Esophagus muscularis mucosa (tissue), 4 donors: ENCODE measurements around the gene ULK2. TPM values are rescaled to one million over a fixed set of nuclear protein-coding genes. Genes with fewer than 3 reads are reported as not detected.

Experiments used
- DNase-seq: peaks from one replicate; pipeline ENCODE4 v3.0.0-alpha.2; 2017; ENCODE audit errors: extremely low spot score
- H3K27ac ChIP-seq, 4 donors: fragments of 200-600 bp; sonication (generic); replicated peaks in 1 of 4; 1 replicate in 3 of 4; 2 replicates in 1 of 4; pipeline ENCODE4 v1.5.1; 2016 to 2019; ENCODE audit warnings: mild to moderate bottlenecking in 1 of 4
- H3K27me3 ChIP-seq, 4 donors: fragments of 200-600 bp; sonication (generic); one replicate each; pipeline versions ENCODE4 v1.5.1 to v1.6.0; 2016 to 2019
- H3K36me3 ChIP-seq, 4 donors: fragments of 200-600 bp; sonication (generic); one replicate each; pipeline ENCODE4 v1.5.1; 2016 to 2019
- H3K4me1 ChIP-seq, 4 donors: fragments of 200-600 bp; sonication (generic); one replicate each; pipeline ENCODE4 v1.5.1; 2016 to 2019
- H3K4me3 ChIP-seq, 4 donors: fragments of 200-600 bp; sonication (generic); 1 replicate in 2 of 4; 2 replicates in 2 of 4; pipeline ENCODE4 v1.5.1; 2016 to 2019; ENCODE audit warnings: mild to moderate bottlenecking in 4 of 4, moderate library complexity in 1 of 4
- H3K9me3 ChIP-seq, 4 donors: fragments of 200-600 bp; sonication (generic); 1 replicate in 3 of 4; 2 replicates in 1 of 4; pipeline ENCODE4 v1.5.1; 2016 to 2019
- EP300 ChIP-seq: sonication (generic); formaldehyde crosslinking; IDR thresholded peaks from one replicate; pipeline ENCODE4 v1.6.1; 2017; ENCODE audit warnings: antibody characterized with exemption
- POLR2A ChIP-seq: fragments of 450-650 bp; IDR thresholded peaks from one replicate; pipeline ENCODE4 v1.6.1; 2017; ENCODE audit warnings: antibody characterized with exemption, moderate library complexity, mild to moderate bottlenecking, low read depth
- POLR2AphosphoS5 ChIP-seq, 2 donors: sonication (generic); formaldehyde crosslinking; IDR thresholded peaks; one replicate each; pipeline ENCODE4 v1.6.1; 2017; ENCODE audit warnings: antibody characterized with exemption in 2 of 2
- WGBS: methylation state at CpG from one replicate; pipeline ENCODE4 v1.1.5; 2018; 5-methylcytosine and 5-hydroxymethylcytosine counted together
- intact Hi-C: fragments of 100-400 bp; cut with DNase I; formaldehyde crosslinking; loops from one replicate; pipeline ENCODE4 v1.15.1; 2023
- total RNA-seq, 4 donors: library from RNA; depleted of rRNA; stranded (reverse); fragments of >200 nt; gene quantifications; one replicate each; pipeline versions ENCODE4 v1.1.0 to v1.2.1, GENCODE V29; 2016
- TF ChIP-seq, protein P1 (sequence below), 3 experiments: fragments of 200-600 bp in 2 of 3; fragments of 450-650 bp in 1 of 3; sonication (generic) in 2 of 3; IDR thresholded peaks; one replicate each; pipeline ENCODE4 v1.5.1; 2017 to 2019; ENCODE audit warnings: antibody characterized with exemption in 3 of 3, mild to moderate bottlenecking in 2 of 3, moderate library complexity in 1 of 3

ULK2 gene
- total RNA-seq, 4 donors from 2014 or later = 27.8 to 59.0 (median 43.1) TPM

DNA sequence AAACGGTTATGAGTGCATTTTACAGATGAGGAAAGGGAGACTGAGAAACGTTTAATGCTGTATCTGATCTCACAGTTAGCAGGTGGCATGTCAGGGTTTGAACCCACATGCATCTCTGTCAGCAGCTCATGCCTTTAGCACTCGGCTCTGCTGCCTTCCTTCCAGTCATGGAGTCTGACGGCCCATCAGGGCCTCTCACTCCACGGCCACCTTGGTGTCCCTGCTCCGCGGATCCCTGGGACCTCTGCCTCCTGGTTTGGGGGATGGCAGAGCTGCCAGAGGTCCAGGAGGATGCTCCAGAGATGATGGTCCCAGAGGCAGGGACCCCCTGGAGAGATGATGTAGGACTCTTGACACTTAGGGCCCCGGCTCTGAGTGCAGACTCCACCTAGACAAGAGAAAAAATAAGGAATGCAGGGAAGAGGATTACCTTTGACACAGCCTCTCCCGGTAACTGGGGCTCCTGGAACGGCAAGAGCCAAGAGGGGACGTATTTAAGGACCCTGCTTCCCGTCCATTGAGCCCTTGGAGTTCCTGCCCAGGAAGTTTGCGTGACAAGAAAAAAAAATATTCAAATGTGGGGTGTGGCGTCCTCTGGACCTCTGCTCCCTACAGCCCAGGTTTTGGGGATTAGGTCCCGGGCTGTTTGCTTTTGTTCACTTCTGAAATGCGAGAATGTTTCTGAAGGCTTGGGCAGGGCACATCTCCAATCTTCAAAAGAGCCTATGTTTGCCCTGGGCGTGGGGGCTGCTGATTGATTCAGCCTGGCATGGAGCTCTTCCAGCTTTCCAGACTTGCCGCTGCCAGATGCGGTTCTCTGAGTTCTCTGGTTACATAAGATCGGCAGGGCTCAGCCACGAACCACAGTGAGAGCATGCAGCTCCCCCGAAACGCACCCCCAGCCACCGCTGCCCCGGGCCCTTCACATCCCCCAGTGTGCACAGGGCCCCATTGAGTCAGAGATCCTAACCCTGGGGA is 119.6 kb downstream of the ULK2 start, which contains the start of gene ALDH3A1:
TSS of gene ALDH3A1 (minus strand) at position 470 of the 978 bp plus-strand sequence. CDS start 3,169 bp downstream, outside the sequence.
- WGBS = 70% methylated on average over 21 of the region's 25 CpGs
- TF ChIP-seq EP300 (no peak), POLR2AphosphoS5 (IDR thresholded peaks at IDR 0.05) (no peak)
- TF ChIP-seq, protein P1, sequence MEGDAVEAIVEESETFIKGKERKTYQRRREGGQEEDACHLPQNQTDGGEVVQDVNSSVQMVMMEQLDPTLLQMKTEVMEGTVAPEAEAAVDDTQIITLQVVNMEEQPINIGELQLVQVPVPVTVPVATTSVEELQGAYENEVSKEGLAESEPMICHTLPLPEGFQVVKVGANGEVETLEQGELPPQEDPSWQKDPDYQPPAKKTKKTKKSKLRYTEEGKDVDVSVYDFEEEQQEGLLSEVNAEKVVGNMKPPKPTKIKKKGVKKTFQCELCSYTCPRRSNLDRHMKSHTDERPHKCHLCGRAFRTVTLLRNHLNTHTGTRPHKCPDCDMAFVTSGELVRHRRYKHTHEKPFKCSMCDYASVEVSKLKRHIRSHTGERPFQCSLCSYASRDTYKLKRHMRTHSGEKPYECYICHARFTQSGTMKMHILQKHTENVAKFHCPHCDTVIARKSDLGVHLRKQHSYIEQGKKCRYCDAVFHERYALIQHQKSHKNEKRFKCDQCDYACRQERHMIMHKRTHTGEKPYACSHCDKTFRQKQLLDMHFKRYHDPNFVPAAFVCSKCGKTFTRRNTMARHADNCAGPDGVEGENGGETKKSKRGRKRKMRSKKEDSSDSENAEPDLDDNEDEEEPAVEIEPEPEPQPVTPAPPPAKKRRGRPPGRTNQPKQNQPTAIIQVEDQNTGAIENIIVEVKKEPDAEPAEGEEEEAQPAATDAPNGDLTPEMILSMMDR (IDR thresholded peaks at IDR 0.05) = no peak
- H3K36me3 ChIP-seq = no peaks in the 10 kb centered on the region
- H3K4me3 ChIP-seq = no peak within 1 kb of the TSS
- no peaks in the 10 kb centered on the region for H3K9me3 ChIP-seq
- intact Hi-C loops = no loop called here
- no peak within 1 kb of the TSS for H3K27ac ChIP-seq
- peaks cover 0 to 16% (median 0%) of the 10 kb centered on the region in 4 donors for H3K27me3 ChIP-seq
- DNase-seq = no peak
- peaks cover 12 to 26% (median 17%) of the 10 kb centered on the region in 4 donors for H3K4me1 ChIP-seq

DNA sequence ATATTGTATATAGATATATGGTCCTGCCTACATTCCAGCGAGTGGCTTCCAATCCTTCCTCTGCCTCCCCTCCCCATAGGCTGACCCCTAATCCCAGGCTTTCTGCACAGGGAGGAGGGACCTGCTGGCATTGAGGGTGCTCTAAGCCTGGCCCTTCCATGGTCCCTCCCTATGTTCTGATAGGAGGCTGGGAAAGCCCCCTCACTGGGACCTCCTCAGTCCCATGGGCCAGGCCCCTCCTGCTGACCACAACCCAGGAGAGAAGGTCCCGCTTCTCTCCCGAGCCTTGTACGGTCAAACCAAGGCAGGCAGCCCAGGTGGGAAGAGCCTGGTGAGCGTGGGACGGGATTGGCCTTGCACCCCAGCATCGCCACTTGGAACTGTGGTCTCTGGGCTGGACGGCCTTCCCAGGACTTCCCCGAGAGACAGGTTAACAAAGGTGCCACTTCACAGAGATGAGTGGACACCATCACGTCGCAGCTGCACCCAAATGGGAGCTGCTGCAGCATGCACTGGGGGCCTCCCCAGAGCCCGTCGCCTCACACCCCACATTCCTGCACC is 120.5 kb downstream of the ULK2 start:
- H3K4me1 ChIP-seq = peaks cover 9 to 20% (median 15%) of the 10 kb centered on the region in 4 donors
- H3K36me3 ChIP-seq = no peaks in the 10 kb centered on the region
- DNase-seq = no peak
- no peak overlapping the region for H3K27ac ChIP-seq
- peaks cover 0 to 16% (median 0%) of the 10 kb centered on the region in 4 donors for H3K27me3 ChIP-seq
- no peak overlapping the region for H3K4me3 ChIP-seq
- intact Hi-C loops = no loop called here
- TF ChIP-seq, protein P1 (IDR thresholded peaks at IDR 0.05) = no peak
- TF ChIP-seq POLR2AphosphoS5 (IDR thresholded peaks at IDR 0.05) (no peak), POLR2A (no peak), EP300 (no peak)
- H3K9me3 ChIP-seq = no peaks in the 10 kb centered on the region
- 96% methylated on average over 13 of the region's 13 CpGs for WGBS

DNA sequence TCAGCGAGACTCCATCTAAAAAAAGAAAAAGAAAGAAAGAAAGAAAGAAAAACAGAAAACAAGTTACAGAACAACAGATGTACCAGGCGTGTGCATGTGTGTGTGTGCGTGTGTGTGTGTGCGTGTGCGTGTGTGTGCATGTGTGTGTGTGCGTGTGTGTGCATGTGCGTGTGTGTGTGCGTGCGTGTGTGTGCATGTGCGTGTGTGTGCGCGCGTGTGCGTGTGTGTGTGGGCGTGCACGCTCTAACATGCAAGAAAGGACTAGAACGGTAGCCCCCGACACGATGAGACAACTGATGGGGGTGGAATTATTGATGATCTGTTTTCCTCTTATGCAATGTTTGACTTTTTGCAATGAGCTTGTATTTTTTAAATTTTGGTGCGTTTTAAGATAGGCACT is 121.2 kb downstream of the ULK2 start:
- intact Hi-C loops = no loop called here
- Histone ChIP-seq H3K4me3 (no peak overlapping the region), H3K4me1 (peaks cover 9 to 20% (median 15%) of the 10 kb centered on the region in 4 donors), H3K27ac (no peak overlapping the region), H3K27me3 (peaks cover 0 to 16% (median 0%) of the 10 kb centered on the region in 4 donors), H3K36me3 (no peaks in the 10 kb centered on the region), H3K9me3 (no peaks in the 10 kb centered on the region)
- no peak for TF ChIP-seq POLR2A
- TF ChIP-seq EP300 = no peak
- TF ChIP-seq, protein P1 (IDR thresholded peaks at IDR 0.05) = no peak
- no peak for TF ChIP-seq POLR2AphosphoS5 (IDR thresholded peaks at IDR 0.05)
- 83% methylated on average over 20 of the region's 20 CpGs for WGBS
- DNase-seq = no peak

DNA sequence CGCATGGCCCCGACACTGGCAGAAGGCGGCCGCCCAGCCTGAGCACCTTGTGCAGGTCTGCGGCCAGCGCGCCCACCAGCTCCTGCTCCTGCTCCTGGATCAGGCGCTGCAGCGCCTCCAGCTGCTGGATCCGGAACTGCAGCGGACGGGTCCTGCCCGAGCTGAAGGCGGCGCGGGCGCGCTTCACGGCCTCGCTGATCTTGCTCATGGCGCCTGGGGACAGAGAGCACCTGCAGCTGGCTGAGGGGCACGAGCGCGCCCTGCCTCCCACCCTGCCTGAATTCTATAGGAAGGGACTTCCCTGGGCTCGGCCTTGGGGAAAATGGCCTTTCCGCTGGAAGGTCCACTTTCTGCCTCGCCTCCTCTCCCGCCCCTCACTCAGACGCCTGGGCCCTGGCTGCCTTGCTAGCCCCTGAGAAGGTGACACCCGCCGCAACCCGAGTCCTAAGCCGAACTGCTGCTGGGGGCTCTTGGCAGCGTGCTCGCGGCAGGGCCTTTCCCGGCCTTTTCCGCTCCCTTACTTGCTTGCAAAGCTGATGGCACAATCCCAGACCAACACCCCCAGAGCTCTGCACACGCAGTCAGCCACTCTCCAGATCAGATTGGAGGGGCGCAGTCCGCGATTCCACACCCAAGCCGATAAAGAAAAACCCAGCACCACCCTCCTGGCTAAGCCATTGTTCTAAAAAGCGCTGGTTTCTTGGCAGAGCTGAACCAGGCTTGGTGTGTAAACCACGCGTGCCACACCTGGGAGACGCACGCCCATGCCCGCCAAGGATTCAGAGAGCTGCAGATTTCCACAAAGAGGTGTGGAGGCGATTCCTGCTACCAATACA is 122.6 kb downstream of the ULK2 start:
- Histone ChIP-seq H3K27ac (peak overlapping the region in 2 of 4 donors; percentile 23 to 54), H3K9me3 (no peaks in the 10 kb centered on the region), H3K4me3 (peak overlapping the region; percentile 58 to 73 (median 64)), H3K36me3 (no peaks in the 10 kb centered on the region), H3K27me3 (peaks cover 0 to 16% (median 0%) of the 10 kb centered on the region in 4 donors), H3K4me1 (peaks cover 9 to 20% (median 15%) of the 10 kb centered on the region in 4 donors)
- TF ChIP-seq EP300 = no peak
- TF ChIP-seq POLR2A = no peak
- peak; percentile 27 to 35 for TF ChIP-seq POLR2AphosphoS5 (IDR thresholded peaks at IDR 0.05)
- TF ChIP-seq, protein P1 (IDR thresholded peaks at IDR 0.05) = peak; percentile 88 to 95 (median 94)
- DNase-seq = peak; percentile 97
- WGBS = 41% methylated on average over 28 of the region's 50 CpGs
- intact Hi-C loops = no loop called here
